ENCODE results near the gene COL28A1.
A peak's percentile ranks its signal among the peaks of the same experiment; 100 is the strongest.

The COL28A1 gene

GRCh38 chr7:7452119-7452518 is 83.6 kb downstream of the COL28A1 start:
- no peak for FAIRE-seq

GRCh38 chr7:7449055-7449454 is 86.6 kb downstream of the COL28A1 start:
- peak; percentile 23 for FAIRE-seq

- FAIRE-seq, result no peak
These were observed 89.1 kb downstream of the COL28A1 start for GRCh38 chr7:7446616-7447015.

- no peak for FAIRE-seq
These were observed 91.8 kb downstream of the COL28A1 start for GRCh38 chr7:7443806-7444350.

- FAIRE-seq, result no peak
These were observed 96.1 kb downstream of the COL28A1 start for GRCh38 chr7:7439564-7439963.

- no peak for FAIRE-seq
These were observed 96.8 kb downstream of the COL28A1 start for GRCh38 chr7:7438851-7439250.

GRCh38 chr7:7435978-7436377 is 99.7 kb downstream of the COL28A1 start:
- FAIRE-seq, result no peak

GRCh38 chr7:7434329-7434728 is 101.3 kb downstream of the COL28A1 start:
- FAIRE-seq, result no peak

- FAIRE-seq, result no peak
These were observed 101.9 kb downstream of the COL28A1 start for GRCh38 chr7:7433811-7434210.

- FAIRE-seq, result no peak
These were observed 102.7 kb downstream of the COL28A1 start for GRCh38 chr7:7432979-7433378.

GRCh38 chr7:7428806-7429205 is 106.9 kb downstream of the COL28A1 start:
- FAIRE-seq, result no peak

GRCh38 chr7:7427363-7427762 is 108.3 kb downstream of the COL28A1 start:
- no peak for FAIRE-seq

- no peak for FAIRE-seq
These were observed 109.0 kb downstream of the COL28A1 start for GRCh38 chr7:7426676-7427075.

GRCh38 chr7:7425321-7425720 is 110.4 kb downstream of the COL28A1 start:
- no peak for FAIRE-seq

- peak; percentile 73 for FAIRE-seq
These were observed 111.4 kb downstream of the COL28A1 start for GRCh38 chr7:7424151-7424873.

GRCh38 chr7:7422641-7423040 is 113.0 kb downstream of the COL28A1 start:
- FAIRE-seq, result no peak

- no peak for FAIRE-seq
These were observed 113.8 kb downstream of the COL28A1 start for GRCh38 chr7:7421826-7422225.

GRCh38 chr7:7418997-7419396 is 116.7 kb downstream of the COL28A1 start:
- FAIRE-seq, result no peak

- FAIRE-seq, result no peak
These were observed 117.8 kb downstream of the COL28A1 start for GRCh38 chr7:7417851-7418250.

- no peak for FAIRE-seq
These were observed 118.3 kb downstream of the COL28A1 start for GRCh38 chr7:7417414-7417813.

GRCh38 chr7:7416031-7416858 is 119.4 kb downstream of the COL28A1 start:
- FAIRE-seq, result no peak

GRCh38 chr7:7414791-7415603 is 120.7 kb downstream of the COL28A1 start:
- FAIRE-seq, result no peak

All from A204.1 (cell line).